GM23338 (cell line): ENCODE data around the gene CFAP100. TPM values are rescaled to one million over a fixed set of nuclear protein-coding genes. Genes with fewer than 3 reads are reported as not detected.

Experiments used
- CREB1 ChIP-seq: fragments of 250-450 bp; sonication (Bioruptor Pico); IDR thresholded peaks from 2 replicates; pipeline ENCODE4 v1.5.0; 2020; ENCODE audit warnings: low read depth, mild to moderate bottlenecking, moderate library complexity
- JUNB ChIP-seq: IDR thresholded peaks from one replicate; pipeline ENCODE4 v1.6.1; 2016; ENCODE audit warnings: antibody characterized with exemption; ENCODE audit not compliant: unreplicated experiment
- NANOG ChIP-seq: IDR thresholded peaks from 2 replicates; pipeline ENCODE4 v1.6.1; 2016; ENCODE audit warnings: antibody characterized with exemption, borderline replicate concordance
- POLR2AphosphoS5 ChIP-seq: IDR thresholded peaks from 2 replicates; pipeline ENCODE4 v1.6.1; 2016; ENCODE audit warnings: antibody characterized with exemption, low read depth
- STAT1 ChIP-seq: IDR thresholded peaks from one replicate; pipeline ENCODE4 v1.6.1; 2016; ENCODE audit warnings: antibody characterized with exemption; ENCODE audit not compliant: unreplicated experiment
- polyA plus RNA-seq: library from polyadenylated mRNA; unstranded; fragments of >200 nt; fragmentation: Nextera tagmentation; extraction: Ambion mirVana; gene quantifications from 2 replicates; pipeline ENCODE4 v1.2.1, GENCODE V29; 2016
- total RNA-seq: library from RNA; depleted of rRNA; stranded (reverse); fragments of >200 nt; shearing (Covaris generic); gene quantifications from 2 replicates; pipeline ENCODE4 v1.2.3, GENCODE V29; 2014; rRNA removed
- TF ChIP-seq, protein P1 (sequence below): fragments of 250-450 bp; sonication (Bioruptor Pico); IDR thresholded peaks from 2 replicates; pipeline ENCODE4 v1.5.0; 2020; ENCODE audit warnings: mild to moderate bottlenecking, moderate library complexity

CFAP100 gene
- total and polyA plus RNA-seq, 2 experiments from 2014 or later = 0.07 TPM; not detected in 1

DNA sequence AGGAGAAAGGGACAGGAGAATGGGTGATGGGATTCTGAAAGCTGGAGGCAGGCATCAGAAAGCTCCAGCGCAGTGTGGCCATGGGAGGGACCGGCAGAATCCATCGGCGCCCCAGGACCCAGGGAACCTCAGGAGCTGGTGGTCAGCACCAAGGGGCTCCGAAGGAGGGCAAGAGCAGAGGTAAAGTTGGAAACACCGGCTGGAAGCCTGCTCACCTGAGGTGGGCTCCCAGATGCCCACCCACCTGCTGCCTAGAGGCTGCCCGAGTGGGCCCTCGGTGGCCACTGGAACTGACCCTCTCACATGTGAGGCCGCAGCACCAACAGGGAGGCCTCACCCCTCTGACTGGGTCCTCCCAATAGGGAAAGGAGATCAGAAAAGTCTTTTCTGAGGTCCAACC, 91.2 kb downstream of the CFAP100 start (continued):
- TF ChIP-seq, protein P1, sequence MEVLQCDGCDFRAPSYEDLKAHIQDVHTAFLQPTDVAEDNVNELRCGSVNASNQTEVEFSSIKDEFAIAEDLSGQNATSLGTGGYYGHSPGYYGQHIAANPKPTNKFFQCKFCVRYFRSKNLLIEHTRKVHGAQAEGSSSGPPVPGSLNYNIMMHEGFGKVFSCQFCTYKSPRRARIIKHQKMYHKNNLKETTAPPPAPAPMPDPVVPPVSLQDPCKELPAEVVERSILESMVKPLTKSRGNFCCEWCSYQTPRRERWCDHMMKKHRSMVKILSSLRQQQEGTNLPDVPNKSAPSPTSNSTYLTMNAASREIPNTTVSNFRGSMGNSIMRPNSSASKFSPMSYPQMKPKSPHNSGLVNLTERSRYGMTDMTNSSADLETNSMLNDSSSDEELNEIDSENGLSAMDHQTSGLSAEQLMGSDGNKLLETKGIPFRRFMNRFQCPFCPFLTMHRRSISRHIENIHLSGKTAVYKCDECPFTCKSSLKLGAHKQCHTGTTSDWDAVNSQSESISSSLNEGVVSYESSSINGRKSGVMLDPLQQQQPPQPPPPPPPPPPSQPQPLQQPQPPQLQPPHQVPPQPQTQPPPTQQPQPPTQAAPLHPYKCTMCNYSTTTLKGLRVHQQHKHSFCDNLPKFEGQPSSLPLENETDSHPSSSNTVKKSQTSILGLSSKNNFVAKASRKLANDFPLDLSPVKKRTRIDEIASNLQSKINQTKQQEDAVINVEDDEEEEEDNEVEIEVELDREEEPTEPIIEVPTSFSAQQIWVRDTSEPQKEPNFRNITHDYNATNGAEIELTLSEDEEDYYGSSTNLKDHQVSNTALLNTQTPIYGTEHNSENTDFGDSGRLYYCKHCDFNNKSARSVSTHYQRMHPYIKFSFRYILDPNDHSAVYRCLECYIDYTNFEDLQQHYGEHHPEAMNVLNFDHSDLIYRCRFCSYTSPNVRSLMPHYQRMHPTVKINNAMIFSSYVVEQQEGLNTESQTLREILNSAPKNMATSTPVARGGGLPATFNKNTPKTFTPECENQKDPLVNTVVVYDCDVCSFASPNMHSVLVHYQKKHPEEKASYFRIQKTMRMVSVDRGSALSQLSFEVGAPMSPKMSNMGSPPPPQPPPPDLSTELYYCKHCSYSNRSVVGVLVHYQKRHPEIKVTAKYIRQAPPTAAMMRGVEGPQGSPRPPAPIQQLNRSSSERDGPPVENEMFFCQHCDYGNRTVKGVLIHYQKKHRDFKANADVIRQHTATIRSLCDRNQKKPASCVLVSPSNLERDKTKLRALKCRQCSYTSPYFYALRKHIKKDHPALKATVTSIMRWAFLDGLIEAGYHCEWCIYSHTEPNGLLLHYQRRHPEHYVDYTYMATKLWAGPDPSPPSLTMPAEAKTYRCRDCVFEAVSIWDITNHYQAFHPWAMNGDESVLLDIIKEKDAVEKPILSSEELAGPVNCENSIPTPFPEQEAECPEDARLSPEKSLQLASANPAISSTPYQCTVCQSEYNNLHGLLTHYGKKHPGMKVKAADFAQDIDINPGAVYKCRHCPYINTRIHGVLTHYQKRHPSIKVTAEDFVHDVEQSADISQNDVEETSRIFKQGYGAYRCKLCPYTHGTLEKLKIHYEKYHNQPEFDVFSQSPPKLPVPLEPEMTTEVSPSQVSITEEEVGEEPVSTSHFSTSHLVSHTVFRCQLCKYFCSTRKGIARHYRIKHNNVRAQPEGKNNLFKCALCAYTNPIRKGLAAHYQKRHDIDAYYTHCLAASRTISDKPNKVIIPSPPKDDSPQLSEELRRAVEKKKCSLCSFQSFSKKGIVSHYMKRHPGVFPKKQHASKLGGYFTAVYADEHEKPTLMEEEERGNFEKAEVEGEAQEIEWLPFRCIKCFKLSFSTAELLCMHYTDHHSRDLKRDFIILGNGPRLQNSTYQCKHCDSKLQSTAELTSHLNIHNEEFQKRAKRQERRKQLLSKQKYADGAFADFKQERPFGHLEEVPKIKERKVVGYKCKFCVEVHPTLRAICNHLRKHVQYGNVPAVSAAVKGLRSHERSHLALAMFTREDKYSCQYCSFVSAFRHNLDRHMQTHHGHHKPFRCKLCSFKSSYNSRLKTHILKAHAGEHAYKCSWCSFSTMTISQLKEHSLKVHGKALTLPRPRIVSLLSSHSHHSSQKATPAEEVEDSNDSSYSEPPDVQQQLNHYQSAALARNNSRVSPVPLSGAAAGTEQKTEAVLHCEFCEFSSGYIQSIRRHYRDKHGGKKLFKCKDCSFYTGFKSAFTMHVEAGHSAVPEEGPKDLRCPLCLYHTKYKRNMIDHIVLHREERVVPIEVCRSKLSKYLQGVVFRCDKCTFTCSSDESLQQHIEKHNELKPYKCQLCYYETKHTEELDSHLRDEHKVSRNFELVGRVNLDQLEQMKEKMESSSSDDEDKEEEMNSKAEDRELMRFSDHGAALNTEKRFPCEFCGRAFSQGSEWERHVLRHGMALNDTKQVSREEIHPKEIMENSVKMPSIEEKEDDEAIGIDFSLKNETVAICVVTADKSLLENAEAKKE (CRISPR knock-in tag) = no peak
- no peak for TF ChIP-seq NANOG
- TF ChIP-seq POLR2AphosphoS5 = no peak
- no peak for TF ChIP-seq JUNB
- TF ChIP-seq CREB1 (CRISPR knock-in tag) = no peak
- no peak for TF ChIP-seq STAT1

Other genes starting within 250 kb of the CFAP100 start
- gene ALDH1L1, start 214.3 kb upstream of the CFAP100 start, total RNA-seq = 0.82 and 1.3 TPM in 2 replicates
- 0.89 and 1.0 TPM in 2 replicates for gene ALDH1L1, start 214.3 kb upstream of the CFAP100 start, polyA plus RNA-seq
- gene KLF15, start 37.5 kb upstream of the CFAP100 start, total RNA-seq = 14.0 and 19.8 TPM in 2 replicates
- gene KLF15, start 37.5 kb upstream of the CFAP100 start, polyA plus RNA-seq = 3.3 and 3.5 TPM in 2 replicates
- 43.5 and 45.1 TPM in 2 replicates for gene ZXDC, start 81.0 kb downstream of the CFAP100 start, total RNA-seq
- 5.7 and 6.5 TPM in 2 replicates for gene ZXDC, start 81.0 kb downstream of the CFAP100 start, polyA plus RNA-seq
- gene UROC1, start 122.9 kb downstream of the CFAP100 start, total RNA-seq = not detected in 2 replicates
- not detected in 2 replicates for gene UROC1, start 122.9 kb downstream of the CFAP100 start, polyA plus RNA-seq
- gene CHST13, start 129.2 kb downstream of the CFAP100 start, total RNA-seq = 8.4 TPM in 2 replicates
- gene CHST13, start 129.2 kb downstream of the CFAP100 start, polyA plus RNA-seq = 3.7 and 4.0 TPM in 2 replicates
- not detected in 2 replicates for gene C3orf22, start 164.0 kb downstream of the CFAP100 start, total RNA-seq
- not detected in 2 replicates for gene C3orf22, start 164.0 kb downstream of the CFAP100 start, polyA plus RNA-seq